ENCODE results near the gene PTPRA. TPM values are rescaled to one million over a fixed set of nuclear protein-coding genes. Genes with fewer than 3 reads are reported as not detected.
"Not testable (repeated sequence)": the region's sequence is repeated elsewhere in the genome, so short reads cannot be mapped to it uniquely, and the experiment has no call there.

PTPRA gene
- total and polyA plus RNA-seq, 10 of the 15 experiments (the other 5 are each of a cell fraction or from before 2014, with no cell fraction given), result 3.9 to 62.1 (median 34.6) TPM

DNA sequence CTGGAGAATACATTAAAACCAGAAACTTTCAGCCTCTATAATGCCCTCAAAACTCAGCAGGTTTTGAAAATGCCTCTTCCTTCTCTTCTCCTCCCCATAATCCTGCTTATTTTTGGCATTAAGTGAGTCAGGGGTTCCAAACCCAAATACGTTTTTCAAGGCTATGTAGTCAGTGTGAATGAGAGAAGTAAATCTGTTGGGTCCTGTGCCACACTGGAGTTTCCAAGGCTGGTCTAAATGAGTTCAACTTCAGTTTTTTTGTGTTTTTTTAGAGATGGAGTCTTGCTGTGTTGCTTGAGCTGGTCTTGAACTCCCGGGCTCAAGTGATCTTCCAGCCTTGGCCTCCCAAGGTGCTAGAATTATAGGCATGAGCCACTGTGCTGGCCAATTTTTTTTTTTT lies 20.9 kb downstream of the PTPRA start:
- no TSS peak for BruUV-seq (replicated peaks)
- no peak for TF ChIP-seq HCFC1 (IDR thresholded peaks at IDR 0.05; ENCODE audit: low read length)
- no peak for TF ChIP-seq ZSCAN29 (IDR thresholded peaks at IDR 0.05)
- no peak for TF ChIP-seq SMAD1 (IDR thresholded peaks at IDR 0.05; ENCODE audit: low read depth, partially characterized antibody)
- no peak for TF ChIP-seq MYB (IDR thresholded peaks at IDR 0.05; ENCODE audit: borderline replicate concordance, low read depth, low read length)
- TF ChIP-seq, protein P1, sequence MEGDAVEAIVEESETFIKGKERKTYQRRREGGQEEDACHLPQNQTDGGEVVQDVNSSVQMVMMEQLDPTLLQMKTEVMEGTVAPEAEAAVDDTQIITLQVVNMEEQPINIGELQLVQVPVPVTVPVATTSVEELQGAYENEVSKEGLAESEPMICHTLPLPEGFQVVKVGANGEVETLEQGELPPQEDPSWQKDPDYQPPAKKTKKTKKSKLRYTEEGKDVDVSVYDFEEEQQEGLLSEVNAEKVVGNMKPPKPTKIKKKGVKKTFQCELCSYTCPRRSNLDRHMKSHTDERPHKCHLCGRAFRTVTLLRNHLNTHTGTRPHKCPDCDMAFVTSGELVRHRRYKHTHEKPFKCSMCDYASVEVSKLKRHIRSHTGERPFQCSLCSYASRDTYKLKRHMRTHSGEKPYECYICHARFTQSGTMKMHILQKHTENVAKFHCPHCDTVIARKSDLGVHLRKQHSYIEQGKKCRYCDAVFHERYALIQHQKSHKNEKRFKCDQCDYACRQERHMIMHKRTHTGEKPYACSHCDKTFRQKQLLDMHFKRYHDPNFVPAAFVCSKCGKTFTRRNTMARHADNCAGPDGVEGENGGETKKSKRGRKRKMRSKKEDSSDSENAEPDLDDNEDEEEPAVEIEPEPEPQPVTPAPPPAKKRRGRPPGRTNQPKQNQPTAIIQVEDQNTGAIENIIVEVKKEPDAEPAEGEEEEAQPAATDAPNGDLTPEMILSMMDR (IDR thresholded peaks at IDR 0.05 in 2 of 3, conservative IDR thresholded peaks at IDR 0.05 in 1 of 3; ENCODE audit: control insufficient read depth in 2 of 3, extremely low read depth in 1 of 3, insufficient read depth in 1 of 3, low read depth in 3 of 3, low read length in 3 of 3), result no peak
- TF ChIP-seq, protein P2, sequence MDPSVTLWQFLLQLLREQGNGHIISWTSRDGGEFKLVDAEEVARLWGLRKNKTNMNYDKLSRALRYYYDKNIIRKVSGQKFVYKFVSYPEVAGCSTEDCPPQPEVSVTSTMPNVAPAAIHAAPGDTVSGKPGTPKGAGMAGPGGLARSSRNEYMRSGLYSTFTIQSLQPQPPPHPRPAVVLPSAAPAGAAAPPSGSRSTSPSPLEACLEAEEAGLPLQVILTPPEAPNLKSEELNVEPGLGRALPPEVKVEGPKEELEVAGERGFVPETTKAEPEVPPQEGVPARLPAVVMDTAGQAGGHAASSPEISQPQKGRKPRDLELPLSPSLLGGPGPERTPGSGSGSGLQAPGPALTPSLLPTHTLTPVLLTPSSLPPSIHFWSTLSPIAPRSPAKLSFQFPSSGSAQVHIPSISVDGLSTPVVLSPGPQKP (IDR thresholded peaks at IDR 0.05; ENCODE audit: low read depth, low read length), result no peak
- TF ChIP-seq ZNF24 (IDR thresholded peaks at IDR 0.05), result no peak
- TF ChIP-seq GATAD2B (conservative IDR thresholded peaks at IDR 0.05; ENCODE audit: low read depth), result no peak
- TF ChIP-seq NR2C1 (IDR thresholded peaks at IDR 0.05), result no peak
- TF ChIP-seq HDAC2 (IDR thresholded peaks at IDR 0.05), result no peak
- TF ChIP-seq CEBPB (IDR thresholded peaks at IDR 0.05; ENCODE audit: borderline replicate concordance in 1 of 2, low read depth in 2 of 2, low read length in 2 of 2), result no peak
- no peak for TF ChIP-seq YY1 (IDR thresholded peaks at IDR 0.05; ENCODE audit: low read depth, low read length)
- TF ChIP-seq PAX5 (IDR thresholded peaks at IDR 0.05; ENCODE audit: borderline replicate concordance, low read depth, low read length), result no peak
- DNase-seq (ENCODE audit: low read depth, low spot score), result no peak
- Histone ChIP-seq H3K36me3 (ENCODE audit: control insufficient read depth in 2 of 2, insufficient read depth in 2 of 2, low read length in 1 of 2) (no peaks in the 10 kb centered on the region), H3K4me1 (ENCODE audit: control insufficient read depth, insufficient read depth, low read length) (0 out of 2 replicates have a peak, but pooled peaks cover 5% of the 10 kb centered on the region), H3K9ac (ENCODE audit: control insufficient read depth, insufficient read depth, low read length) (no peak overlapping the region), H2AFZ (ENCODE audit: control insufficient read depth, low read depth, low read length) (no peak overlapping the region), H4K20me1 (ENCODE audit: control insufficient read depth, insufficient read depth) (no peaks in the 10 kb centered on the region), H3K27ac (ENCODE audit: control insufficient read depth, insufficient read depth) (no peak overlapping the region), H3K4me3 (no peak overlapping the region), H3K4me2 (ENCODE audit: control insufficient read depth, insufficient read depth) (no peak overlapping the region), H3K79me2 (ENCODE audit: control insufficient read depth, insufficient read depth, low read length) (peaks cover 41% of the 10 kb centered on the region), H3K27me3 (replicated peaks in 1 of 2; ENCODE audit: control insufficient read depth in 2 of 2, insufficient read depth in 2 of 2, low read length in 1 of 2) (no peaks in the 10 kb centered on the region), H3K9me3 (replicated peaks; ENCODE audit: control insufficient read depth, insufficient read depth, low read length) (peaks cover 4% of the 10 kb centered on the region)
- in situ Hi-C loops (cut with MboI), result no loop called here
- whole genome bisulfite sequencing (ENCODE audit: insufficient coverage, insufficient replicate concordance, low lambda C conversion rate, missing lambda C conversion rate), result 100% methylated on average over 2 of the region's 2 CpGs
- ChIA-PET SMC1A (ENCODE audit: uncharacterized antibody, unreplicated experiment) (no interaction called here), POLR2A (no interaction called here), RAD21 (ENCODE audit: unreplicated experiment) (no interaction called here), CTCF (interaction anchor here (0.6 kb wide), 1 partner anchor 408 kb away, joined by 3 read pairs; no protein-coding TSS in a partner anchor)
- no peak for FAIRE-seq
- intact Hi-C loops (cut with micrococcal nuclease; ENCODE audit: unreplicated experiment), result no loop called here
- no peak for ATAC-seq

DNA sequence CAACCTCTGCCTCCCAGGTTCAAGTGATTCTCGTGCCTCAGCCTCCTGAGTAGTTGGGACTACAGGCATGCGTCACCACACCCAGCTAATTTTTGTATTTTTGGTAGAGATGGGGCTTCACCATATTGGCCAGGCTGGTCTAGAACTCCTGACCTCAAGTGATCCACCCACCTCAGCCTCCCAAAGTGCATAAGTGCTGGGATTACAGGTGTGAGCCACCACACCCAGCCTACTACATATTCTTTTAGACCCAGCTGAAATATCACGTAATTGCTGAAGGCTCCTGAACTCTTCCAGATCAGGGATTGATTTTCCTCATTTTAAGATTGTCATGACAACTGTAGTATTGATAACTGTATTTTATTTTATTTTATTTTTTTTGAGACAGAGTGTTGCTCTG lies 21.9 kb downstream of the PTPRA start:
- H3K9me3 ChIP-seq (replicated peaks; ENCODE audit: control insufficient read depth, insufficient read depth, low read length); ATAC-seq; DNase-seq (ENCODE audit: low read depth, low spot score); H2AFZ ChIP-seq (ENCODE audit: control insufficient read depth, low read depth, low read length); SMC1A ChIA-PET (ENCODE audit: uncharacterized antibody, unreplicated experiment); H3K27ac ChIP-seq (ENCODE audit: control insufficient read depth, insufficient read depth); H3K36me3 ChIP-seq (ENCODE audit: control insufficient read depth in 2 of 2, insufficient read depth in 2 of 2, low read length in 1 of 2); H3K4me3 ChIP-seq; in situ Hi-C loops (cut with MboI); CTCF ChIA-PET; H3K27me3 ChIP-seq (replicated peaks in 1 of 2; ENCODE audit: control insufficient read depth in 2 of 2, insufficient read depth in 2 of 2, low read length in 1 of 2); FAIRE-seq; RAD21 ChIA-PET (ENCODE audit: unreplicated experiment); BruUV-seq (replicated peaks); H4K20me1 ChIP-seq (ENCODE audit: control insufficient read depth, insufficient read depth); H3K9ac ChIP-seq (ENCODE audit: control insufficient read depth, insufficient read depth, low read length); H3K4me2 ChIP-seq (ENCODE audit: control insufficient read depth, insufficient read depth); intact Hi-C loops (cut with micrococcal nuclease; ENCODE audit: unreplicated experiment); POLR2A ChIA-PET: not testable (repeated sequence)
- WGBS (ENCODE audit: insufficient coverage, insufficient replicate concordance, low lambda C conversion rate, missing lambda C conversion rate), result 81% methylated on average over 3 of the region's 3 CpGs
- H3K4me1 ChIP-seq (ENCODE audit: control insufficient read depth, insufficient read depth, low read length), result peaks cover 11% of the 10 kb centered on the region
- H3K79me2 ChIP-seq (ENCODE audit: control insufficient read depth, insufficient read depth, low read length), result peaks cover 38% of the 10 kb centered on the region
